Panc1 (cell line): Measurements from ENCODE around the gene CFAP100. TPM values are rescaled to one million over a fixed set of nuclear protein-coding genes. Genes with fewer than 3 reads are reported as not detected.

Source experiments
- ATAC-seq: fragments of 200-7000 bp; cut with Tn5 transposase; 2 replicates; pipeline ENCODE4 v1.9.1; 2020; ENCODE audit warnings: mild to moderate bottlenecking, moderate library complexity
- BruUV-seq: library from RNA; stranded (reverse); fragments of 400-500 nt; replicated peaks from 2 replicates; lab custom pipeline; 2021; lab: Mats Ljungman, UMichigan
- CTCF ChIA-PET: fragments of 300-600 bp; sonication (Branson Sonifier 250); formaldehyde crosslinking; loops from one replicate; lab custom pipeline; 2022; ENCODE audit warnings: antibody characterized with exemption; lab: Charles Lee
- POLR2A ChIA-PET: fragments of 300-600 bp; sonication (Branson Sonifier 250); formaldehyde crosslinking; loops from one replicate; lab custom pipeline; 2022; ENCODE audit warnings: antibody characterized with exemption; lab: Charles Lee
- DNase-seq: peaks from one replicate; pipeline ENCODE4 v3.0.0-alpha.2; 2010; ENCODE audit warnings: low read depth, low spot score
- H3K27ac ChIP-seq: 2 replicates; pipeline ENCODE4 v1.5.1; 2011; ENCODE audit warnings: mild to moderate bottlenecking, low read length, inconsistent platforms
- H3K27me3 ChIP-seq: fragments of 200-500 bp; sonication (Bioruptor generic); 2 replicates; pipeline ENCODE4 v1.6.0; 2014; ENCODE audit warnings: low read length, inconsistent platforms; ENCODE audit not compliant: control insufficient read depth, insufficient read depth
- H3K36me3 ChIP-seq: fragments of 200-500 bp; sonication (Bioruptor generic); 2 replicates; pipeline ENCODE4 v1.5.1; 2014; ENCODE audit warnings: inconsistent platforms, mild to moderate bottlenecking, low read length, moderate library complexity; ENCODE audit not compliant: control insufficient read depth, insufficient read depth
- H3K4me1 ChIP-seq: 2 replicates; pipeline ENCODE4 v1.5.1; 2011; ENCODE audit warnings: inconsistent platforms, mild to moderate bottlenecking, low read length, moderate library complexity; ENCODE audit not compliant: control insufficient read depth, insufficient read depth
- H3K4me3 ChIP-seq, 2 experiments: 2 replicates each; pipeline ENCODE4 v1.5.1; 2011 to 2012; ENCODE audit warnings: low read depth in 2 of 2, low read length in 2 of 2, mild to moderate bottlenecking in 2 of 2, inconsistent platforms in 1 of 2, moderate library complexity in 1 of 2
- H3K9me3 ChIP-seq: fragments of 200-500 bp; sonication (Bioruptor generic); 2 replicates; pipeline ENCODE4 v1.5.1; 2014; ENCODE audit warnings: low read depth, mild to moderate bottlenecking, inconsistent platforms, low read length, moderate library complexity; ENCODE audit not compliant: control insufficient read depth, insufficient read depth
- POLR2AphosphoS5 ChIP-seq: IDR thresholded peaks from 2 replicates; pipeline ENCODE4 v1.6.1; 2012; ENCODE audit warnings: mild to moderate bottlenecking, low read depth, low read length, moderate library complexity
- REST ChIP-seq, 2 experiments: IDR thresholded peaks; 2 replicates each; pipeline ENCODE4 v1.6.1; 2011 to 2012; ENCODE audit warnings: low read depth in 2 of 2, control low read depth in 1 of 2, low read length in 1 of 2, mild to moderate bottlenecking in 1 of 2, moderate library complexity in 1 of 2; ENCODE audit not compliant: insufficient read depth in 1 of 2
- SIN3A ChIP-seq: IDR thresholded peaks from 2 replicates; pipeline ENCODE4 v1.6.1; 2012; ENCODE audit warnings: low read depth, mild to moderate bottlenecking, low read length, moderate library complexity, borderline replicate concordance; ENCODE audit not compliant: insufficient read depth
- TCF7L2 ChIP-seq: IDR thresholded peaks from 2 replicates; pipeline ENCODE4 v1.6.1; 2011; ENCODE audit warnings: mild to moderate bottlenecking, low read depth, low read length, inconsistent platforms
- in situ Hi-C: cut with HindIII; loops from 2 replicates; pipeline ENCODE4 v1.10.0; 2016; ENCODE audit warnings: low sequenced_read_pairs, low pct_unique_long_range_greater_than_20kb
- intact Hi-C: fragments of 100-400 bp; cut with micrococcal nuclease; formaldehyde crosslinking; loops from one replicate; pipeline ENCODE4 v1.10.0; 2022; ENCODE audit not compliant: unreplicated experiment
- total RNA-seq: library from RNA; stranded (reverse); gene quantifications from one replicate; pipeline ENCODE4 v1.2.1, GENCODE V29; 2021; ENCODE audit not compliant: unreplicated experiment
- TF ChIP-seq, protein P1 (sequence below): fragments of 450-650 bp; IDR thresholded peaks from 2 replicates; pipeline ENCODE4 v1.5.1; 2017; ENCODE audit warnings: mild to moderate bottlenecking

The CFAP100 gene
- total RNA-seq, 1 experiment from 2014 or later, result not detected

DNA sequence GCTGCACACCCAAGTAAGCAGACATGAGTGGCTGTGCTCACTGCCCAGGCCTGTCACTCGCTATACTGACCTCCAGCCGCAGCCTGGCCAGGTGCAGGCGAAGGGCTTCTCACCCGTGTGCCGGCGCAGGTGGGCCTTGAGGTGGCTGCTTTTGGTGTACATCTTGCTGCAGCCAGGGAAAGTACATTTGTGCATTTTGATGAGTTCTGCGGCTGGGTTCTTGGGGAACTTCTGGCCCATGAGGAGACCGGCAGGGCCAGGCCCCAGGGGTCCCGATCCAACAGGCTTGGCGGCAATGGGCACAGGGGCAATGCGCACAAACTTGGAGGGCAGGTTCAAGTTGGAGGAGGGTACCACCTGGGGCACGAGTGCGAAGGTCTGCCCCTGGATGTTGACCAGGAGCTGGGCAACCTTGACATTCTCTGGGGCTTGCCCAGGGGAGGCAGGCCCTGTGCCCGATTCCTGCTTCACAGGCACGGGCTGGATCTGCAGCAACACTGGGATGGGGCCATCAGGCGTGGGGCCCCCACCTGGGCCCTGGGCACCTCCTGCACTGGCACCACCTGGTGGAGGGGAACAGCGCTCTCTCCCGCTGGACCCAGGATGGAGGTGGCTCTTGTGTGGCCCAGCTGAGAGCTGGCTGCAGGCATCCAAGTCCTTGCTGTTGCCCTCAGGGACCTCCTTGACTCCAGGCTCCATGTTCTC lies 42.8 kb upstream of the CFAP100 start:
- CTCF ChIA-PET, result no interaction called here
- DNase-seq, result no peak
- intact Hi-C loops, result no loop called here

DNA sequence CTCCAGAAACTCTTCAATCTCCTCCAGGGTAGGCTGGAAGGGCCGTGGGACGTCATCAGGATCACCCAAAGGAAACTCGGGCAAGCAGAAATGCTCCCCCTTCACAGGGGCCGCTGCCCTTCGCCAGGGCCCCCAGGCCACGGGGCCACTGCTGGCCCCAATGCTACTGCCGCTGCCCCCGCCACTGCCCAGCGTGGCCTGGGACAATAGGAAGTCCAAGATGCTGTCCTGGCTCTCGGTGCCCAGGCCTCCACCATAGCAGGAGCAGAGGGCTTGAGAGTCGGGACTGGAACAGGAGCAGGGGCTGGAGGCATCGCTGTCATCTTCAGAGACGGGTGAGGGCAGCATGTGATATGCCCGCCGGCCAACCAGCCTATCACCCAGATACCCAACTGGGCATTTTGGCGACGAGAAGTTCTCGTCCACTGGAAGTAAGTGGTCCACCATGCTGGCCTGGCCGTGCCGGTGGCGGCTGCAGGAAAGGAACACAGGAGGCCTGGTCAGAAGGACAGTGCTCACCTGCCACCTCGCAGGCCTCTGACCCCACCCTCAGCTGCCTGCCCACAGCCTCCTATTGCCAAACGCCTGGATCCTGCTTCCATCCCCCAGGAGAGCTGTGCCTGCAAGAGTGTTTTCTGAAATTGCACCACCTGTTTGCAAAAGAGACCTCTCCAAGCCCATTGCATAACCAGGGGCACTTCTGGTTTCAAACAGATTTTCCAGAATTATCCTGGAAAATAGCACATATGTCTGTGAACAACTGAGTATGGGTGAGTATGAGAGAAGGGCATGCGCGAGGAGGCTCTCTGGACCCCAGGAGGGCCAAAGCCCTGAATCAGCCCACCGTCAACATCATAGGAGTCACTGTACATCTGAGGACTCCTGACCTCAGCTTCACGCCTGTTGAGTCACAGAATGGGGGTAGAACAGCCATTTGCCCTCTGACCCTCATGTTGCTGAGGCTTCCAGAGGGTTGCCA lies 41.9 kb upstream of the CFAP100 start:
- ChIA-PET POLR2A (no interaction called here), CTCF (no interaction called here)
- intact Hi-C loops (no loop called here), in situ Hi-C loops (no loop called here)
- no peak overlapping the region for H3K27ac ChIP-seq
- no peaks in the 10 kb centered on the region for H3K36me3 ChIP-seq
- ATAC-seq (no peak), DNase-seq (no peak)
- H3K27me3 ChIP-seq, result 0 out of 2 replicates have a peak, but pooled peaks cover 2% of the 10 kb centered on the region
- H3K4me3 ChIP-seq, result no peak overlapping the region
- no TSS peak for BruUV-seq
- TF ChIP-seq TCF7L2 (no peak), POLR2AphosphoS5 (no peak)
- TF ChIP-seq, protein P1, sequence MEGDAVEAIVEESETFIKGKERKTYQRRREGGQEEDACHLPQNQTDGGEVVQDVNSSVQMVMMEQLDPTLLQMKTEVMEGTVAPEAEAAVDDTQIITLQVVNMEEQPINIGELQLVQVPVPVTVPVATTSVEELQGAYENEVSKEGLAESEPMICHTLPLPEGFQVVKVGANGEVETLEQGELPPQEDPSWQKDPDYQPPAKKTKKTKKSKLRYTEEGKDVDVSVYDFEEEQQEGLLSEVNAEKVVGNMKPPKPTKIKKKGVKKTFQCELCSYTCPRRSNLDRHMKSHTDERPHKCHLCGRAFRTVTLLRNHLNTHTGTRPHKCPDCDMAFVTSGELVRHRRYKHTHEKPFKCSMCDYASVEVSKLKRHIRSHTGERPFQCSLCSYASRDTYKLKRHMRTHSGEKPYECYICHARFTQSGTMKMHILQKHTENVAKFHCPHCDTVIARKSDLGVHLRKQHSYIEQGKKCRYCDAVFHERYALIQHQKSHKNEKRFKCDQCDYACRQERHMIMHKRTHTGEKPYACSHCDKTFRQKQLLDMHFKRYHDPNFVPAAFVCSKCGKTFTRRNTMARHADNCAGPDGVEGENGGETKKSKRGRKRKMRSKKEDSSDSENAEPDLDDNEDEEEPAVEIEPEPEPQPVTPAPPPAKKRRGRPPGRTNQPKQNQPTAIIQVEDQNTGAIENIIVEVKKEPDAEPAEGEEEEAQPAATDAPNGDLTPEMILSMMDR, result no peak
- H3K9me3 ChIP-seq, result no peaks in the 10 kb centered on the region
- H3K4me1 ChIP-seq, result peaks cover 9% of the 10 kb centered on the region

More for the DNA sequence above, 42.8 kb upstream of the CFAP100 start:
- H3K9me3 ChIP-seq, result no peaks in the 10 kb centered on the region
- in situ Hi-C loops, result no loop called here
- H3K27me3 ChIP-seq, result 0 out of 2 replicates have a peak, but pooled peaks cover 2% of the 10 kb centered on the region
- TF ChIP-seq TCF7L2 (no peak), REST (IDR thresholded peaks at IDR 0.05; ENCODE audit: insufficient read depth in 1 of 2, low read depth in 2 of 2, low read length in 1 of 2) (no peak), POLR2AphosphoS5 (no peak), SIN3A (no peak)
- TF ChIP-seq, protein P1, result no peak
- no TSS peak for BruUV-seq
- H3K27ac ChIP-seq, result no peak overlapping the region
- H3K36me3 ChIP-seq, result no peaks in the 10 kb centered on the region
- H3K4me1 ChIP-seq, result peaks cover 7% of the 10 kb centered on the region; the same call in 1 of the 2 replicates
- ATAC-seq, result no peak
- POLR2A ChIA-PET, result no interaction called here
- H3K4me3 ChIP-seq, result no peak overlapping the region
